GM15510 (cell line): ENCODE measurements around the gene CDH22.

Source experiments
- POLR2A ChIP-seq: IDR thresholded peaks from 3 replicates; pipeline ENCODE4 v1.6.1; 2011; ENCODE audit warnings: borderline replicate concordance; ENCODE audit not compliant: insufficient read length; ENCODE audit errors: extremely low read depth

Gene CDH22

DNA sequence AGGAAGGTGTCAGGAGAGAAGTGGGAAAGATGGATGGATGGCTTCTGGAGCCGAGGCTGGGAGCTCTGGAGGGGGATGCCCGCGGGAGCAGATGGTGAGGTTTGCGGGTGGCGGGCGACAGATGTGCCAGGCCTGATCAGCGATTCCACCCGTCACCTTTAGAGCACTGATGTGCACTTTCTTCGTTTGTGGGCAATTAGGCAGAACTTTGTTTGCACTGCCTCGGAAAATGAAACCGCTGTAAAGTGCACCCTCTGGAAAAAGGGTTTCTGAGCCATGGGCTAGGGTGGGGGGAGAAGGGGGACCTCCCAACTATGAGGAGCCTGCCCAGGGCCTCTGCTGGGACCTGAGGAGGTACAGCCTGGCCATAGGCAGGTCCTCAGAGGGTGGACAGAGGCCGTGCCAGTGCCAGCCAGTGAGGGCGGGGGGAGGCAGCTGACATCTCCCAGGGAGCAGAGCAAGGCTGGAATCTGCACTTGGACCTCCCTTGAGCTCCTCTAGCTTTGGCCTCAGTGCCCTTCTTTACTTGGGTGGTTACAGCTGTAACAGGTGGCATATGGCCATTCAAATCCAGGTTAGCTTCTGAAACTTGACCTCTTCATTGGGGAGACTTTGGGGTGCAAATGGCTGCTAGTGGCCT is 131.4 kb downstream of the CDH22 start:
- no peak for TF ChIP-seq POLR2A

DNA sequence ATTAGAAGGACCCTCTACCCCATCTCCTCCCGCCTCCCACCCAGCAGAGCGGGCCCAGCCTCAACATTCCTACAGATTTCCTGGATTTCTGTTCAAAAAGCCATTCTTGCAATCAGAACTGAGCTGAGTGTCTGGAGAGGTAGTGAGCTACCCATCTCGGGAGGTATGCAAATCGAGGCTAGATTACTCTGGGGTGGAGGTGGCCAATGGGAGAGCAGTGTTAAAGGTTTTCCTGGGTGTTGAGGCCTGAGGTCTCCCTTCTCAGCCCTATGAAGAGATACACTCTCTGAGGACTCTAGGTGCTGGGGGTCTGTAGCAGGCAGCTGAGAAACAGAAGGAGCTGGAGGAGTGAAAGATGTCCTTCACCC is 133.2 kb downstream of the CDH22 start:
- no peak for TF ChIP-seq POLR2A

DNA sequence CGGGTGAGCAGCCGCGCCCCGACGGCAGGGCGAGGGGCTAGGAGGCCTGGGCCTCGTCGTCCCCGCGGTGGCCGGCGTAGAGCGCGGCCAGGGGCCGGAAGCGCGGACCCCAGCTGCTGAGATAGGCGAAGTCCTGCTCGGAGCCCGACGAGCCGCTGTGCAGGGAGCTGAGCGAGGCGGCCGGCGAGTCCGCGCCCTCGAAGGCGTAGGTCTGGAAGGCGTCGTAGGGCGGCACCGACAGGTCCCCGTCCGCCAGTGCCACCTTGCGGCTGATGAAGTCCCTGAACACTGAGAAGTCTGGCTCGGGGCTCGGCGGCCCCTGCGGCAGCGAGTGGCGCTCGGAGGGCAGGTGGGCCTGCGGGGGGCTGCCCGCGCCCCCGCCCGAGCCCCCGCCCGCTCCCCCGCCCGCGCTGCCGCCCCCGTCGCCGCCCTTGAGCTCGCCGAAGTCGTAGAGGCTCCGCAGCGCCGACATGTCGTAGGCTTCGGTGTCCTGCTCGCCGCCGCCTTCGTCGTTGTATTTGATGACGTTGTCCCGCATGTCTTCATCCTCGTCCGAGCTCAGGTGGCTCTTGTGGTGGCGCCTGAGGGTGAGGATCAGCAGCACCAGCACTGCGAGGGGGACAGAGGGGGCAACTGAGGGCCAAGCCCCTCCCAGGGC is 133.7 kb downstream of the CDH22 start:
- TF ChIP-seq POLR2A, result no peak

DNA sequence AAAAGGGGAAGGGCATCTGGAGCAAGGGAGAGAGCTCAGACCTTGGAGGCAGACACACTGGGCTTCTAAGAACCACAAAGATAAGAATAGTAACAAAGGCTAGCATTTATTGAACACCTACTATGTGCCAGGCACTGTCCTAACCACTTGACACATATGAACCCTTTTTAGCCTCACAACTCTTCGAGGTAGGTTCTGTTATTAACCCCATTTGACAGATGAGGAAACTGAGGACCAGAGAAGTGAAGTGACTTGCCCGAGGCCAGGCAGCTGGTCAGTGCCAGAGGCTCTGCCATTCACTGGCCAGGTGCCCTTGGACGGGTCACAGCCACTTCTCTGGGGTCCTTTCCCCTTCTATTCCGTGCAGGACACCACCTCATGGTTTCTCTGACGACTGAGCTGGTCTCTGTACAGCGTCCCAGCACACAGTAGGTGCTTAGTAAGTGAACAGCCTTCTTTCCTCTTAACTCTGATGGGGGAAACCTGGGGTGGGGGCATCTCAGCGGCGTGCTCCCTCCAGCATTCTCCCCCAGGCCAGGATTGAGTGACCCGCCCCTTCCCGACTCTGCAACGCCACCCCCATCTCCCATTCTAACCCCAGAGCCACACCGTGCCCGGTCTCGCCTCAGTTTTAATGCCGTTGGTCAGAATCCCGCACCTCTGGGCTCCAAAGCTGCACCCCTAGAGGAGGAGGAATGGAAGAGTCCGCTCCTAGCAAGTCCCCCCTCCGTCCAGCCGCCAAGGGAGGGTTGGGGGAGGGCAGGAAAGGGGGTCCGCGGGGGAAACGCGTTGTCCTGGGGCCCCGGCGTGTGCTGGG is 134.4 kb downstream of the CDH22 start:
- TF ChIP-seq POLR2A, result no peak

DNA sequence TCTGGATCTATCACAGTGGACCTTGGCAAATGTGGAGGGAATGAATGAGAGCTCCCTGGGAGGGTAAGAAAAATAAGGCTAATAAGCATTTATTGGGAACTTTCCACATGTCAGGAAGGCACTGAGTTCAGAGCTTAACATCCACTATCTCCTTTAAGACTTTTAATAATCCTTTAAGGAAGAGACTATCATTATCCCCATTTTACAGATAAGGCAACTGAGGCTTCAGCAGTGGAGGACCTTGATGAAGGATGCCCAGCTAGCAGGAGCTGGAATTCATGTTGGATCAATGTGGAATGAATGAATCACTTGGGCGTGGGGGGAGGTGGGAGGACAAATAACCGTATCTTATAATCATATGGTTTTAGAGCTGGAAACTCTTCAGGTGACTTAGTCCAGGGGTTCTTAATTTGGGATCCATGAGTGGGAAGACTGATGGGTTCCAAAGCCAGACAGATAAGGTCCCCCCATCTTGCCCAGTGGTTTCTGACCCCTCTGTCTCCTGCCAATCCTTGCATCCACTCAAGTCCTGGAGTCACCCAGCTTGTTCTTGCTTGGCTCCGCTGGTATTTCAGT is 135.2 kb downstream of the CDH22 start:
- no peak for TF ChIP-seq POLR2A

DNA sequence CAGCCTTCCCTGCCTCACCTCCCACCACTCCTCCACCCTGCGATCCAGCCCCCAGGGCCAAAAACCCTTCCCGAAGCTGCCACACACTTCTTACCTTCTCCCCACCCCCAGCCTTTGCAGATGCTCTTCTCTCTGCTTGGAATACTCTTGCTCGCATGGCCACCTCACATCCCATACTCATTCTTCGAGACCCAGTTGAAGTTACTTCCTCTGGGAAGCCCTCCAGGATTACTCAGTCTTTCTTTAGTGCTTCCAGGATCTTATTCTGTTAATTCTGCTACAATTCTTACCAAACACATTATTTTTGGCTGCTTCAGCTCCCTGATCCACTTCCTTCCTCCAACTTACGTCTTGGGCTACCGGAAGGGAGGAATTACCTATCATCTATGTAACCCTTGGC is 135.8 kb downstream of the CDH22 start:
- no peak for TF ChIP-seq POLR2A

DNA sequence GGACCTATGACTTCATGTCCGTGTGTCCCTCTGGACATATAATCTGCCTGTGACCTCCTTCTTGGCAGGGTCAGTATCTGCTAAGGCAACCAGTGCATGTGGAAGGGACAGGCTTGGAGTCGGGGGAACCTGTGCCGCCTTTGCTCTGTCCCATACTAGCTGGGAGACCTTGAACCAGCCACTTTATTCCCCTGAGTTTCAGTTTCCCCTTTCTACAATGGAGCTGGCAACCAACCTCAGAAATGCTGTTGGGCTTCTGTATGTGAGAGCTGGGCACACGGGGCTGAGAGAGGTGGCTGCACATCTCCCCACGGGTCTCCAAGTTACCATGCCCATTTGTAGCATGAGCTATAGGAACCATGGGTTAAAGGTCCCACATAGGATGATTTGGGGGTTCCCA is 136.4 kb downstream of the CDH22 start:
- TF ChIP-seq POLR2A, result no peak

DNA sequence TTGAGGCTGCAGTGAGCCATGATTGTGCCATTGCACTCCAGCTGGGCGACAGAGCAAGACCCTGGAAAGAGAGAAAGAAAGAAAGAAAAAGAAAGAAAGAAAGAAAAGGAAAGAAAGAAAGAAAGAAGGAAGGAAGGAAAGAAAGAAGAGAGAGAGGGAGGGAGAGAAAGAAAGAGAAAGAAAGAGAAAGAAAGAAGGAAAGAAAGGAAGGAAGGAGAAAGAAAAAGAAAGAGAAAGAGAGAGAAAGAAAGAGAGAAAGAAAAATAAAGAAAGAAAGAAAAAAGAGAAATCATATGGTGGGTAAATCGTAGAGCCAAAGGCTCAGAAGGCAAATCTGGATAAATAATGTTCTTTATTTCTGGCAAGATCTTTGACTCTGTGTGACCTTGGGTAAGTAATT is 136.8 kb downstream of the CDH22 start:
- TF ChIP-seq POLR2A, result no peak

DNA sequence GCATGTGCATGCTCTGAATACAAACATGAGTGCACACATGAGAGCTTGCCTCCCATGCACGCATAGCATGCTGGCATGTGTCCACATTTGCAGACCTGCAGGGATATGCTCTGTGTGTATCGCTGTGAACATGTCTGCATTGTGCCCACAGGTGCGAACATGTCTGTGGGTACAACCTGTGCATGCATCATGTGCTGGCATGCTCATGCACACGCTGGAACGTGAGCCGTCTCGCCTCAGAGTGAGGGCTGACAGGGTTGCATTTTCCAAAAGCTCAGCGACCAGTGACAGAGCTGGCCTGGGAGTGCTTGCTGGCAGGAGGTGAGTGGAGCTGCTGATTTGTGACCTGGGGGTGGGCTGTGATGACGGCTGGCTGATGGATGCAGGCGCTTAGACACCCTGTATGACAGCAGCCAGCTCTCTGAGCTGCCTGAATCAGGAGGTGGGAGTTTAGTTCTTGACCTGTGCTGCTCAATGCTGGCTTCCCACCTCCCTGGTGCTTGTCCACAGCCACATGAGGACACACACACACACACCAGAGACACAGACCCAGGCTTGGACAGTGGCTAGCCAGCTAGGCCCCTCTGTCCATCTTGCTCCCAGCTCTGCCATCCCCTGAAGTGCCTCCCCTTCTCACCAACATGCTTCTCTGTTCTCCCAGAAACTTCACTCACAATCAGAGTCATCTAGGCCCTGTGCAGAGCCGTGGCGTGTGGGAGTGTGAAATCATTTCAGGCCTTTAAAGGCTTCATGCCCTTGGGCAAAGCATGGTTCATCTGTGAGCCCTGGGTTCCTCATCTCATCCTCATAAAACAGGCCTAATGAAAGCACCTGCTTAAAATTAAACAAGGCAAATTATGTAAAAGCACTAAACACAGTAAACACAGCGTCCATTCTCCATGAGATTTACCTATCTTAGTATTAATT is 138.8 kb downstream of the CDH22 start:
- TF ChIP-seq POLR2A, result no peak

DNA sequence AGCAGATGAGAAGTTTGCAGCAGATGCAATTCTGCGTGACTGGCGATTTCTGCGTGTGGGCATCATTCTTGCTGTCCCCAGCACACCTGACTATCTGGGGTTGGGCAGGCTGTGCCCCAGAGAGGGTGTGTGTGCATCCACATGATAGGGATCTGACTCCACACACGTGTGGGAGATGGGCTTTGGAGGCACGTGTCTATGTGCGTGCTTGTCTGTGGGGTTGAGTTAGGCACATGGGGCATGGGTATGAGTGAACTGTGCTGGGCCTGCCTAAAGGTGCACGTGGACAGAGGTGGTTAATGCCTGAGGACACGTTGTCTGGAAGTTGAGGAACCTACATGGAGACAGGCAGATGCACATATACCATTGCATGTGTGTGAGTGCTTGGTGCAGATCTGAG is 139.9 kb downstream of the CDH22 start:
- TF ChIP-seq POLR2A, result no peak

DNA sequence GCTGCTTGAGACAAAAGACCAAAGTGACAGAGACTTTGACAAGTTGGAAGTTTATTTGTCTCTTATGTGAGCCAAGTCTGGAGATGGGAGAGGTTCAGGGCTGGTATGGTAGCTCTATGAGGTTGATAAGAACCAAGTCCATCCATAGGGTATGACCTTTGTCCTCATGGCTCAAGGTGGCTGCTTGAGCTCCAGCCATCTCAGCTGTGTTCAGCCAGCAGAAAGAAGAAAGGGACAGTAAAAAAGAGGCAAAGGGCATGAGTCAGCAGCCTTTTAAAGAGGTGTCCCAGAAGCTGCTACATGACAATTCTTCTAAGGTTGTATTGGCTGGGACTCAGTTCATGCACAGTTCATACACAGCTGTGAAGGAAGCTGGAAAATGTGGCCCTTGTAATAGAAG is 141.2 kb downstream of the CDH22 start:
- TF ChIP-seq POLR2A, result no peak

DNA sequence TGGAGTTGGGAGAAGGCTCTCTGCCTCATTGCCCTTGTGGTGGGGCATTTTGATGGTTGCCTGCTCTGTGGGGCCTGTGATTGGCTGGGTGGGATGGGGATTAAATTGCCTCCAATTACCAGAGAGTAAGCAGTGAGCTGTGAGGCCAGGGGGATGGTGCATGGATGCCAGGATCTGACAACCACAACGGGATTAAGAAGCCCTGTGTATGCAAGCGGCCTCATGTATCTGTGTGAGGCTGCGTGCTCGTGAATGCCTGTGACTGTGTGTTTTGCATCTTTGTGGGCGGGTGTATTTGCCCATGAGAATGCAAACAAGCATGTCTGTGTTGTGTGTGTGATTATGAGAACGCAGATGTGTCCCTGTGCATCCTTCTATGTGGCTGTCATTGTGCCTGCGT is 144.0 kb downstream of the CDH22 start:
- no peak for TF ChIP-seq POLR2A

DNA sequence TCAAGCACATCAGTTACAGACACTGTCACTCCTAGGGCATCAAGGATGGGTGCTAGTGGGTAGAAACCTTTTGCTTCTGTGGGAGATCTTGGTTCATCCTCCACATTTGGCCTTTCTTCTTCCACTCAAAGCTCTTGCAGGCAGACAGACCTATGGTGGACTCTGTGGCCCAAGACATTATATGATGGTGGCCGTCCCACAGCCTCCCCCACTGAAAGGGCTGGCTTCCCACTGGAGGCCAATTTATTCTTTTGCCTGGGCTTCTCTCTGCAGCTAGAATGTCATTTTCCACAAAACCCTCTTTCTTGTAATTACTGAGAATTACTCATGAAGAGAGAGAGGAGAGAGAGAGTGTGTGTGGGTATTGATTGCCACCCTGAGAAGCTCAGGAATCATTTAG is 146.4 kb downstream of the CDH22 start:
- no peak for TF ChIP-seq POLR2A

DNA sequence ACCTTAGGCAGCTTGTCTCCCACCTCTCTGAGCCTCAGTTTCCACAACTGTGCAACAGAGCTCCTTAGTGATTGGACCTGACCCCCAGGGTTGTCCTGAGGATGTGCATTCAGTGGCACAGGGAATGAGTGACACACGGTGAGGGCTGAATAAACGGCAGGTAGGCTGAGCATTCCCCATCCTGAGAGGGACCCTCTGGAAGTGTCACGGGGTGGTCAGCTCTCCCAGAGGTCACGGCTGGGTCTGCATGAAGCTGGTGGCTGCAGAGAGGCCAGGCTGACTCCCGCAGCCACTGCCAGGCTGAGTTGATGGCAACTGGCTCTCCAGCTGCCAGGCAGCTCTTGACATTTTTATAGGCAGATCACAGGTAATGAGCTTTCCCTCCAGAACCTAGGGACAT is 147.6 kb downstream of the CDH22 start:
- TF ChIP-seq POLR2A, result no peak
